Erythroblast (primary cell): ENCODE data around the gene CD74.

Source experiments
- GATA1 ChIP-seq: IDR thresholded peaks from 2 replicates; pipeline ENCODE4 v1.6.1; 2011; ENCODE audit warnings: low read depth, mild to moderate bottlenecking, control low read depth, low read length, moderate library complexity
- POLR2A ChIP-seq: IDR thresholded peaks from 2 replicates; pipeline ENCODE4 v1.6.1; 2011; ENCODE audit warnings: mild to moderate bottlenecking, low read length

DNA sequence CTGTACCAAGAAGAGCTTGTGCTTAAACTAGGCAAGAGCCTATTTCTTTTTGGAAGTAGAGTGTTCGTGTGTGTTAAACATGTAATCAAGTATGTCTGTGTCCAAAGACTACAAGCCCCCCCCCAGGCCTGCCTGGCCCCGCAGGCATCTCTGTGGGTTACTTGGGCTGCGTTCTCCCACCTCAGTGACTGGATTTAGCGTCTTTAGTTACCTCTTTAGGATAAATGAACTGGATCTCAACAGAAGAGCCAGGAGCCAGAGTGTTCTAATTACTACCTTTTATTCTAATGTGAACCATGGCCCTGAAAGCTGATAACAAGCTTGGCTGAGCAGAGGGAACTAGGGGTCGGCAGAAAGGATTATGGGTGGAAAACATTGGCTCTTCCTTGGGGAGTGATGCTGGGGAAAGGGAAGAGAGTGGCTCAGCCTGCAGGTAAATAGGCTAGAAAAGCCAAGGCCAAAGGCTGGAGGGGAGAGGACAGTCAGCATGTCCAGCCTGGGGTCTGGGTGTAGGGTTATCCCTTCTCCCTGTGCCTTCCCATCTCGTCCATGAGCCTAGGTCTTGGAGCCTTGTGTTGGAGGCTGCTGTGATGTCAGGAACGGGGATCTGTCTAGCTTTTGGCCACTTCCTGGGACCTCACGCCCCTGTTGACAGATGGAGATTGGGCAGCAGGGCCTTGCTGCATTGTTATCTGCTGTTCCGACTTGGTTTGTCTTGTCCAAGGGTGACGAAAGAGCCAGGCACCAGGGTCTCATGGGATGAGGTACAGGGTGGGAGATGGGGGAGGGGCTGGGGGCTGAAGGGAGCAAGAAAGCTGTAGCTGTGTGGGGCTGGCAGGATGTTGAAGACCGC lies 11.1 kb downstream of the CD74 start:
- TF ChIP-seq POLR2A = no peak
- TF ChIP-seq GATA1 = no peak
